GM19455 (cell line): ENCODE results near the gene TRAK1.

Source experiments
- ATAC-seq: cut with Tn5 transposase; IDR thresholded peaks from one replicate; pipeline ENCODE4 v1.9.1; 2021; ENCODE audit not compliant: unreplicated experiment

The TRAK1 gene

GRCh38 chr3:42198709-42199108, 107.6 kb downstream of the TRAK1 start:
- ATAC-seq = no peak

GRCh38 chr3:42202217-42202865, 111.2 kb downstream of the TRAK1 start:
- ATAC-seq = no peak

DNA sequence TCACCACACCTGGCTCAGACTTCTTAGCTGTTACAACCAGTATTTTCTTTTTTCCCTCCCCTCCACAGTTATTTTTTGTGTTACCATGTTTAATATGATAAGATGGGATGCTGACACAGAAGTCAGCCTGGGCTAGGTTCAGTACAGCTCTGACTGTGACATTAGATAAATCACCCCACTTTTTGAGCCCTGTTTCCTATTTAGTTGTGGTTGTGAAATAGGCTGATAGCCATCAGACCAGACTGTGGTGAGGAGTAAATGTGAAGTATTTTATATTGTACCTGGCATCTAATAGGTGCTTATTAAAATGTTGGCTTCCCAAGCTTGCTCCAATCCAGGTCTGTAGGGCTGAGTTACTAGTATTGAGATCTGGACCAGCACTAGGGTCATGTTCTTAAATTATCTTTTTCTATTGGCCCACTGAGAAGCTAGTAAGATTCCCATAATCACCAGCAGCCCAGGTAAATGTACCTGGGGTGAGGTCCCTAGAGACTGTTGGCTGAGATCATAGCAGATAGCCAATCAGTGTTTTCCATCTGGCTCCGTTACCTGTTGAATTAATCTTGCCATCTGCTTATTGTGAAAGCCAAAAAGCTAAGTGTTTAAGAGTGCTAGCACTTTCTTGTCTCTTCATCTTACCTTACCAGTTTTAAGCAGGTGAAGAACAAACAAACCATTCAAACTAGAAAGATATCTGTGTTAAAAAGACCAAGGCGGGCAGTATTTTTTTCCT, 113.9 kb downstream of the TRAK1 start:
- no peak for ATAC-seq

DNA sequence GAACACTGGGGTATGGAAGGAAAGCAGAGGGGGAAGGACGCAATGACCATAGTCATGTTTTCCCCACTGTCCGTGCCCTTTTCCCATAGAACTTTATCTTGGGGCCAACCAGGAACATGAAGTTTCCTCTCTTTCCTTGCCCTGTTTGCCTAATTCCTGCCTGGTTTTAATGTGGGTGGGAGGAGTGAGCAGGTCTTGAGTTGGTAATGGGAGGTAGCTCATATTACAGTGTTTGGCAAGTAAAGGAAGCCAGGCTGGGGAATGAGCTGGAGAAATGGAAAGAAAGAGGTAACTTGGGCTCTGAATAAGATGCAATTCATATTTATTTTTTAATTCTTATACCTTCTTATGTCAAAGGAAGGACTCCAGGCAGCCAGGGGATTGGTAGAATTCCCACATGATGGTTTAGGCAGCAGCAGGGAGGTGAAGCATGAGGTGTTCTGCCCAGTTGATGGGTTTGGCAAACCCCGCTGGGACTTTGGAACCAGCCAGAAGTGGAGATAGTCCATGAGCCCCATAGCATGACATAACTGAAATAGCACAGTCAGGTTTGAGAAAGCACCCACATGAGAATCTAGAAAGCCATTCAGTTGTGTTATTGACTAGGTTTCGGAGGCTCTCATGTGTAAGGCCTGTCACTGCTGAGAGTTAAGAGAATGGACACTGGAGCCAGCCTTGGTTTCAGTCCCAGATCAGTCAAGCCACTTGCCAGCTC, 114.8 kb downstream of the TRAK1 start:
- ATAC-seq = peak; percentile 91

DNA sequence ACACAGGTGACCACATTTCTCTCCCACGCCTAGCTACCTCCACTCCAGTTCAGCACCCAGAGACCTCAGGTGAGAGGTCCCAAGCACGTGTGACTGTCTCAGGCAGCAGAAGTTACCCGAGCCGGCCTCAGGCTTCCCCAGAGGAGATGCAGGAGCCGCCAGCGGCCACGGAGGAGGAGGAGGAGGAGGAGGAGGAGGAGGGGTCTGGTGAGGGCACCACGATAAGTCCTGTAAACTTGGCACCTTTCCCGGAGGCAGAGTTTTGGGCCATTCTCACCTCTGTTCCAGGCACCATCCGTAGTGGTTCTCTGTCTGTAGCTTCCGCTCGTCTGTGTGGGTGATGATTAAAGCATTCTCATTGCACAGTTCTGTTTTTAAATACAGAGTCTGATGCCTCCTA, 118.8 kb downstream of the TRAK1 start:
- ATAC-seq = no peak

- ATAC-seq = no peak
Measured at GRCh38 chr3:42210726-42211125, 119.6 kb downstream of the TRAK1 start.

DNA sequence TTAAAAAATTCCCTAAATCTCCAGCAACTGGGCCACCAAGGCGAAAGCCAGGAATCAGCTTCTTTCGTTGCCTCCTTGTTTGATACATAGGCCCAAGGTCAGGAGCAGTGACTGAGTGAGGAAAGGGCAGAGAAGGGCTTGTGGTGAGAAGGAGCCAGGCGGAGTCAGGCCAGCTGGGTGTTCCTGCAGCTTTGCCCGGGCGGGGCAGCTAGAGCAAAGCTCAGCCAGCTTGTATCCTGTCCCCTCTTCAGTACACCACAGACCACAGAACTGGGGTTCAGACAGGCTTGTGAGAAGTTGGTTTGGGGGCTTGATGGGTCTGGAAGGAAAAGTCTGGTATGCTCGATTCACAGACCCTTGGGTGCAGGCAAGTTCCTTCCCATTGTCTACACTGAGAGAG, 122.3 kb downstream of the TRAK1 start:
- ATAC-seq = no peak

GRCh38 chr3:42214064-42214463, 122.9 kb downstream of the TRAK1 start:
- no peak for ATAC-seq

GRCh38 chr3:42214565-42215283, 123.6 kb downstream of the TRAK1 start:
- no peak for ATAC-seq

DNA sequence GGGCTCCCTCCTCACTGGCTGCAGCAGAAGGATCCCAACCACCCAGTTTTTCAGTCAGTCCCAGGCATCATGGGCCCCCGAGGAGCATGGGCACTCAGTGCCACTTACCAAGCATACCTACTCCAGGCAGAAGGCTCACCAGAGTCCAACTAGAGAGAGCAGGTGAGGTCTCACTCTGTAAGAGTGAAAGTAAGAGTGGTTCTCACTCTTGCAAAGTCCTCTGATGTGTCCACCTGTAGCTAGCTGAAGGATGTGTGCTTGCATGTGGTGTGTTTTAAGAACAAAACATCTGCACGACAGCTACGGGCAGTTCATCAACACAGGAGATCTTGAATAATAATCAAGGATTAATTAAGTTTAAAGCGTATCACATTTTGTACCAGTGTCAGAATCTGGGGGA, 125.1 kb downstream of the TRAK1 start:
- no peak for ATAC-seq

DNA sequence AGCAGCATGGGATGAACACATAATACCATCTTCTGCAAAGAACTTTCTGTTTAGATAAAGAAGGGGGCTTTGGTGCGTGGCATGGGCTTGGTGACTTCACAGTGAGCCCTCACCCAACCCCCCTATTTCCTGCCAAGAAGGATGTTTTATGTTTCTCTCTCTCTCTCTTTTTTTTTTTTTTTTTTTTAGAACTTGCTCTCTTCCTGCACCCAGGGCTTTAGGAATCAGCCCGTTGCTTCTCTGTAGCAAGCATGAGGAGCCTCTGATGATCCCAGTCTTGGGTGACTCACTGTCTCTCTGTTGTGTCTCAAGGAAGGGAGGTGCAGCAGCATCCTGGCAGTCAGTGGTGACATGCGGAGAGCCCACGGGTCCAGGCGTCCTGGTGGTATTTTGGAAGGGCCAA, 125.8 kb downstream of the TRAK1 start:
- no peak for ATAC-seq

GRCh38 chr3:42220436-42221121, 129.4 kb downstream of the TRAK1 start:
- no peak for ATAC-seq

- ATAC-seq = no peak
Measured at GRCh38 chr3:42222942-42223693, 132.0 kb downstream of the TRAK1 start.

DNA sequence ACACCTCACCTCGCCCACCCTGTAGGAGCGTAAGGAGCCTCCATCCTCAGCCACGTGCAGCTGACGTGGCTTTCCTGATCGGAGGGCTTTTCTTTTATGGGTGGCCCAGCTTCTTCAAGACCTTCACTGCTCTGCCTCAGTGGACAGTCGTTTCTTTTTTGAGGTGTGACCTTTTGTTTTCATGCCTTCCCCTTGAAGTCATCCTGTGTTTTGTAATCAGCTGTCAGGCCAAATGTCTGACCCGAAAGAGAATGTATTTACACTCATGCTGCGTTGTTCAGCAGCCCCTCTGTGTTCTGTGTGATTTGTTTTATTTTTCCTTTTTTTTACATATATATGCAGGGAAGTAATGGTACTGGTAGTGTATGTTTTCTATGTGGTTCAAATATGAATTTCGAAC, 133.0 kb downstream of the TRAK1 start:
- no peak for ATAC-seq

- ATAC-seq = no peak
Measured at GRCh38 chr3:42224658-42225421, 133.7 kb downstream of the TRAK1 start.

GRCh38 chr3:42225486-42226363, 134.6 kb downstream of the TRAK1 start:
- ATAC-seq = no peak

GRCh38 chr3:42226470-42227425, 135.6 kb downstream of the TRAK1 start:
- no peak for ATAC-seq
